ENCODE results near the gene RPL15. TPM values are rescaled to one million over a fixed set of nuclear protein-coding genes. Genes with fewer than 3 reads are reported as not detected.

Gene RPL15
- total and polyA plus RNA-seq, 7 donors: 1,530 to 5,073 (median 3,091) TPM

- Histone ChIP-seq H3K27me3 (no peaks in the 10 kb centered on the region), H3K9me3 (no peaks in the 10 kb centered on the region), H3K36me3 (no peaks in the 10 kb centered on the region), H3K4me3 (no peak overlapping the region), H3K4me1 (peaks cover 0 to 37% (median 31%) of the 10 kb centered on the region in 4 donors), H3K27ac (no peak overlapping the region)
- TF ChIP-seq POLR2A (IDR thresholded peaks at IDR 0.05): no peak
- no peak for TF ChIP-seq CTCF (IDR thresholded peaks at IDR 0.05)
- TF ChIP-seq EP300 (IDR thresholded peaks at IDR 0.05): no peak
- TF ChIP-seq POLR2AphosphoS5 (IDR thresholded peaks at IDR 0.05): no peak
- intact Hi-C loops (cut with DNase I): no loop called here
- 98% methylated on average over 3 of the region's 3 CpGs for WGBS, 2 donors
- DNase-seq: no peak
These were observed 44.6 kb upstream of the RPL15 start for GRCh38 chr3:23872330-23872729.

- Histone ChIP-seq H3K9me3 (no peaks in the 10 kb centered on the region), H3K4me1 (peaks cover 0 to 38% (median 33%) of the 10 kb centered on the region in 4 donors), H3K4me3 (no peak overlapping the region), H3K27me3 (no peaks in the 10 kb centered on the region), H3K27ac (no peak overlapping the region), H3K36me3 (no peaks in the 10 kb centered on the region)
- 91 to 95% methylated on average over 2 of the region's 2 CpGs for WGBS, 2 donors
- intact Hi-C loops (cut with DNase I): no loop called here
- no peak for DNase-seq
- TF ChIP-seq EP300 (IDR thresholded peaks at IDR 0.05) (no peak), CTCF (IDR thresholded peaks at IDR 0.05) (no peak), POLR2A (IDR thresholded peaks at IDR 0.05) (no peak), POLR2AphosphoS5 (IDR thresholded peaks at IDR 0.05) (no peak)
These were observed 43.0 kb upstream of the RPL15 start for GRCh38 chr3:23873941-23874340.

- H3K27me3 ChIP-seq: no peaks in the 10 kb centered on the region
- 74 to 85% methylated on average over 6 of the region's 6 CpGs for WGBS, 2 donors
- H3K9me3 ChIP-seq: no peaks in the 10 kb centered on the region
- no peak for DNase-seq
- TF ChIP-seq CTCF (IDR thresholded peaks at IDR 0.05) (no peak), POLR2A (IDR thresholded peaks at IDR 0.05) (no peak), POLR2AphosphoS5 (IDR thresholded peaks at IDR 0.05) (no peak), EP300 (IDR thresholded peaks at IDR 0.05) (no peak)
- H3K4me3 ChIP-seq: no peak overlapping the region
- intact Hi-C loops (cut with DNase I): no loop called here
- peaks cover 0 to 38% (median 33%) of the 10 kb centered on the region in 4 donors for H3K4me1 ChIP-seq
- H3K36me3 ChIP-seq: no peaks in the 10 kb centered on the region
- no peak overlapping the region for H3K27ac ChIP-seq
These were observed 42.4 kb upstream of the RPL15 start for GRCh38 chr3:23874359-23875112.

- H3K4me1 ChIP-seq: peaks cover 0 to 40% (median 32%) of the 10 kb centered on the region in 4 donors
- H3K9me3 ChIP-seq: no peaks in the 10 kb centered on the region
- WGBS, 2 donors: 83 to 84% methylated on average over 4 of the region's 4 CpGs
- no peaks in the 10 kb centered on the region for H3K36me3 ChIP-seq
- intact Hi-C loops (cut with DNase I): no loop called here
- no peak for DNase-seq
- TF ChIP-seq EP300 (IDR thresholded peaks at IDR 0.05): no peak
- no peaks in the 10 kb centered on the region for H3K27me3 ChIP-seq
- H3K27ac ChIP-seq: no peak overlapping the region
- H3K4me3 ChIP-seq: no peak overlapping the region
These were observed 41.7 kb upstream of the RPL15 start for GRCh38 chr3:23875113-23875725.

GRCh38 chr3:23876923-23877322 lies 40.0 kb upstream of the RPL15 start:
- no peak for TF ChIP-seq POLR2A (IDR thresholded peaks at IDR 0.05)
- TF ChIP-seq CTCF (IDR thresholded peaks at IDR 0.05): no peak
- TF ChIP-seq EP300 (IDR thresholded peaks at IDR 0.05): no peak
- TF ChIP-seq POLR2AphosphoS5 (IDR thresholded peaks at IDR 0.05): no peak
- 94% methylated on average over 2 of the region's 2 CpGs for WGBS, 2 donors
- Histone ChIP-seq H3K4me3 (no peak overlapping the region), H3K36me3 (peaks cover 0 to 4% (median 0%) of the 10 kb centered on the region in 4 donors), H3K9me3 (no peaks in the 10 kb centered on the region), H3K27ac (no peak overlapping the region), H3K27me3 (no peaks in the 10 kb centered on the region), H3K4me1 (peaks cover 0 to 50% (median 37%) of the 10 kb centered on the region in 4 donors)
- intact Hi-C loops (cut with DNase I): no loop called here
- DNase-seq: no peak

Measured in sigmoid colon (tissue), 7 donors.